GM10266 (cell line): ENCODE results near the gene INHBE.

Experiments used
- DNase-seq: peaks from one replicate; pipeline ENCODE4 v3.0.0; 2012; ENCODE audit errors: extremely low spot score
- CTCF ChIP-seq: IDR thresholded peaks from 2 replicates; pipeline ENCODE4 v1.5.1; 2012; ENCODE audit warnings: mild to moderate bottlenecking, low read depth; ENCODE audit not compliant: control insufficient read depth, insufficient read depth; ENCODE audit errors: missing control alignments

Gene INHBE

DNA sequence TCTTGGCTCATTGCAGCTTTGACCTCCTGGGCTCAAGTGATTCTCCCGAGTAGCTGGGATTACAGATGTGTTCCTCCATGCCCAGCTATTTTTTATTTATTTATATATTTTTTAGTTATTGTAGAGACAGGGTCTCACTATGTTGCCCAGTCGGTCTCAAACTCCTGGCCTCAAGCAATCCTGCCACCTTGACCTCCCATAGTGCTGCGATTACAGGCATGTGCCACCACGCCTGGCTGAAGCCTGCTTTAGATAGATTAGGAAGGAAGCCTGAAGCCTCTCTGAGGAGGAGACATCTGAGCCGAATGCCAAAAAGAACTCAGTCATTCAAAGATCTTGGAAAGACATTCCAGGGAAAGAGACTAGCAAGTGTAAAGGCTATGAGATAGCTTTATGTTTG, 10.4 kb upstream of the INHBE start:
- no peak for TF ChIP-seq CTCF
- DNase-seq: no peak

DNA sequence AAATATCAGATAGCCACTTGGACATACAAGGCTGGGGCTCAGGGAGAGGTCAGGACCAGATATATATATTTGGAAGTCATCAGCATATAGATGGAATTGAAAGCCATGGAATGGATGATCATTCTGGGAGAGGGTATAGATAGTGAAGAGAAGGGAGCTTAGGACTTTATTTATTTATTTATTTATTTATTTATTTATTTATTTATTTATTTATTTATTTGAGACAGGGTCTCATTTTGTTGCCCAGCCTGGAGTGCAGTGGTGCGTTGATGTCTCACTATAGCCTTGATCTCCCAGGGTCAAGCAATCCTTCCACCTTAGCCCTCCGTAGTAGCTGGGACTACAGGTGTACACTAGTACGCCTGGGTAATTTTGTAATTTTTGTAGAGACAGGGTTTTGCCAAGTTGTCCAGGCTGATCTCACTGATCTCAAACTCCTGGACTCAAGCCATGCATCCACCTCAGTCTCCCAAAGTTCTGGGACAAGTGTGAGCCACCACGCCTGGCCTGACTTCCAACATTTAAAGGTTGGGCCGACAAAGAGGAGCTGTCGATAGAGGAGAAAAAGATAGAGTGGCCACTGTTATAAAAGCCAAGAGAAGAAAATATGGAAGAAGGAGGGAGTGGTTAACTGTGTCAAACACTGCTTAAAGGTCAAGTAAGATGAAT, 8.7 kb upstream of the INHBE start:
- TF ChIP-seq CTCF: no peak

DNA sequence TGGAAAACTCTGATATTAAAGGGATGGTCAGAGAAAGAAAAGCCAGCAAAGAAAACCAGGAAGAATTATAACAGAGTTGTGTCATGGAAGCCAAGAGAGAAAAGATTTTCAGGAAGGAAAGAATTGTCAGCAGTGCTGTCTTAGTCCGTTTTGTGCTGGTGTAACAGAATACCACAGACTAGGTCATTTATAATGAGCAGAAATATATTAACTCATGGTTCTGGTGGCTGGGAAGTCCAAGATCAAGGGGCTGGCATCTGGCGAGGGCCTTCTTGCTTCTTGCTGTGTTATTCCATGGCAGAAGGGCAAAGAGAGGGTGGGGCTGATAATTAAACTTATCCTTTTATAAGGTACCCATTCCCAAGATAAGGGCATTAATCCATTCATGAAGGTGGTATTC, 6.4 kb upstream of the INHBE start:
- DNase-seq: no peak
- no peak for TF ChIP-seq CTCF

More for the DNA sequence above, 8.7 kb upstream of the INHBE start:
- DNase-seq: no peak

GRCh38 chr12:57449375-57449774, 5.7 kb upstream of the INHBE start:
- TF ChIP-seq CTCF: no peak
- DNase-seq: no peak

GRCh38 chr12:57450057-57450456, 5.0 kb upstream of the INHBE start:
- DNase-seq: no peak
- TF ChIP-seq CTCF: no peak

DNA sequence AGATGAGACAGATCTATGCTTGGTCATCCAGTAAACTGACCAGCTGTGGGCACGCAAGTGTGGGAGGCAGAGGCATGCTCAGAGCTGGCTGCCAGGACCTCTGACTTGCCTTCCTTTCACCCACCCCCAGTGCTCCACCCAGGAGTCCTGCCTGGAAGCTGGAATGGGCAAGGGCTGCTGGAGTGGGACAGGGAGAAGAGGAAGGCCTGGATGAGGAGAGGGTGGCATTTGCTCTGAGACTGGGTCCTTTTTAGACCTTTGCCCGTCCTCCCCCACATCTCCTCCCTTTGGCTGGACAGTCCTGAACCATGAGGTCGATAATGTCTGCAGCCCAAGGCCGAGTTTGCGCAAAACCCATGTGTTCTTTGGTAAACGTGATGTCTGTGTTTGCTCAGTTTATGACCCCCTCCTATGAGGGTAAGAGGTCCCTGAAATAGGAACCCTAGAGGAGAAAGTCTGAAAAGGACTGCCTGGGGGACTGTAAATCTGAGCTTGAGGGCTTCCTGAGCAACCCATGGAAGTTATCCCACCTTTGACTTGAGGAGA, 3.8 kb upstream of the INHBE start:
- DNase-seq: no peak
- no peak for TF ChIP-seq CTCF

- DNase-seq: no peak
- no peak for TF ChIP-seq CTCF
Observed at GRCh38 chr12:57452181-57452936, 2.7 kb upstream of the INHBE start.
